HG02588 (cell line): Measurements from ENCODE around the gene CCDC27.
"Not testable (repeated sequence)": the region's sequence is repeated elsewhere in the genome, so short reads cannot be mapped to it uniquely, and the experiment has no call there.

ENCODE experiments used
- ATAC-seq: cut with Tn5 transposase; IDR thresholded peaks from one replicate; pipeline ENCODE4 v1.9.1; 2021; ENCODE audit warnings: mild to moderate bottlenecking, moderate library complexity; ENCODE audit not compliant: unreplicated experiment

CCDC27 gene

DNA sequence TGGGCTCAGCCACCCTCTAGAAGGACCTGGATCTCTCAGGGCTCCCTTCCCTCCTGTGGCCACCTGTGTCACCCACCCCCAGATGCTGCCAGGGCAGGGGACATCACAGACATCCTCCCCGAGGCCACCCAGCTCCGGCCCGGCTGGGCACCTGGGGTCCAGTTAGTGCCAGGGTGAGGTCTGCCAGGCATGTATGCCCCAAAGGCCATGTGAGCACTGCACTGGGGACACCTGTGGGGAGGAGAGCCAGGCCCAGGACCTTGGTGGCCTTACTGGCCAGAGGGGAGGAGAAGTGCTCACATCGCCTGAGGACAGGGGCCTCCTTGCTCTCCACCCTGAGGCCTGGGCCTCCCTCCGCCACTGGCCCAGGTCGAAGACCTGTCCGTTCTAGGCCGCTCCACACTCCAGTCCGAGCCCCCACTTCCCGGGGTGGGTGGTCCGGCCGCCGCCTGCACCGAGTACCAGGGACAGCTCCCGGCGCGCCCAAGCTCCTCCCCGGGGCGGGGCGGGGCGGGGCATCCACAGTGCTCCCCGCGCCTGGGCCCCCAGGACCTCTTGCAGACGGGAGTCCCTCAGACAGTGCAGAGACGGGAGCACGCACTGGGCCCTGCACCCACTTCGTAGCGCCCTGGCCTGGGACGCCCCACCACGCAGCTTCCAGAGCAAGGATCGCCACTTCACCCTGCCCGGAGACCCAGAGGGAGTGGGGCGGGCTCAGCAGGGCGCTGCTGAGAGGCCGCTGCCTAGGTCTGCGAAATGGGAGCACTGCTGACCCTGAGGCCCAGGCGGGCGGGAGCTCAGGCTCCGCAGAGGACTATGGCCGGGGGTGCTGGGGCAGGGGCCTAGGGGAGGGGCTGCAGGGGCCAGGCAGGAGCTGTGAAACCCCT is 34.3 kb upstream of the CCDC27 start:
- no peak for ATAC-seq

- no peak for ATAC-seq
Observed at GRCh38 chr1:3718764-3719163, 33.5 kb upstream of the CCDC27 start.

GRCh38 chr1:3721955-3722465 is 30.2 kb upstream of the CCDC27 start:
- no peak for ATAC-seq

- no peak for ATAC-seq
Observed at GRCh38 chr1:3722846-3723245, 29.4 kb upstream of the CCDC27 start.

- ATAC-seq: not testable (repeated sequence)
Observed at GRCh38 chr1:3724416-3725030, 27.7 kb upstream of the CCDC27 start.

DNA sequence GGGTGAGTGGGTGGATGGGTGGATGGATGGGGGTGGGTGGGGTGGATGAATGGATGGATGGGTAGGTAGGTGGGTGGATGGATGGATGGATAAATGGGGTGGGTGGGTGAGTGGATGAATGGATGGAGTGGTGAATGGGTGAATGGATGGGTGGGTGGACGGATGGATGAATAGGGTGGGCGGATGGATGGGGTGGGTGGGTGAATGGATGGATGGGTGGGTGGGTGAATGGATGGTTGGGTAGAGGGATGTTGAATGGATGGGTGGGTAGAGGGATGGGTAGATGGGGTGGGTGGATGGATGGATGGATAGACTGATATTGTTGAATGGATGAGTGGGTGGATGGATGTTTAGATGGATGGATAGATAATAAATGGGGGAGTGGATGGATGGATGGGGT is 26.9 kb upstream of the CCDC27 start:
- no peak for ATAC-seq

DNA sequence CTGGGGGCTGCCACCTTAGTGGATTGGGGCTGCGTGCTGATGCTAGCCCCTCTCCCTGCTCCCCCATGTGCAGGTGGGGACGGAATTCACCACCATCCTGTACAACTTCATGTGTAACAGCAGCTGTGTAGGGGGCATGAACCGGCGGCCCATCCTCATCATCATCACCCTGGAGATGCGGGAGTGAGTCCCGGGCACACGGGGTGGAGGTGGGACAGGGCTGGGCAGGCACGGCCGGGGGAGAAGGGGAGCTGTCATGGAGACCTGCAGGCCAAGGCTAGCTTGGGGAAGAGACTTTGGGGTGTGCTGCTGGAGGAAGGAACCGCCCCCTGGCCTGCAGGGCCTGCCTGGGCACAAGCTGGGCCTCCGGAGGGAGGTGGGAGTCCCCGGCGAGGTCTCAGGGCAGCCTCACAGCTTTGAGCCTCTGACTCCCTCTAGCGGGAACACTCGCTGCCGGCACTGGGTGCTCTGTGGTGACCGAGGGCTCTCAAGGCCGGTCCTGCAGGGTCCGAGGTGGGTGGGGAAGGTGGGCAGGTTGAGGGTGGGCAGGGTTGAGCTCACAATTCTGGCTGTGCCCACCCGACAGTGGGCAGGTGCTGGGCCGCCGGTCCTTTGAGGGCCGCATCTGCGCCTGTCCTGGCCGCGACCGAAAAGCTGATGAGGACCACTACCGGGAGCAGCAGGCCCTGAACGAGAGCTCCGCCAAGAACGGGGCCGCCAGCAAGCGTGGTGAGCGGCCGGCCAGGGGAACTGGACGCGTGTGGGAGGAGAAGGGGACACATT is 25.0 kb upstream of the CCDC27 start:
- no peak for ATAC-seq

DNA sequence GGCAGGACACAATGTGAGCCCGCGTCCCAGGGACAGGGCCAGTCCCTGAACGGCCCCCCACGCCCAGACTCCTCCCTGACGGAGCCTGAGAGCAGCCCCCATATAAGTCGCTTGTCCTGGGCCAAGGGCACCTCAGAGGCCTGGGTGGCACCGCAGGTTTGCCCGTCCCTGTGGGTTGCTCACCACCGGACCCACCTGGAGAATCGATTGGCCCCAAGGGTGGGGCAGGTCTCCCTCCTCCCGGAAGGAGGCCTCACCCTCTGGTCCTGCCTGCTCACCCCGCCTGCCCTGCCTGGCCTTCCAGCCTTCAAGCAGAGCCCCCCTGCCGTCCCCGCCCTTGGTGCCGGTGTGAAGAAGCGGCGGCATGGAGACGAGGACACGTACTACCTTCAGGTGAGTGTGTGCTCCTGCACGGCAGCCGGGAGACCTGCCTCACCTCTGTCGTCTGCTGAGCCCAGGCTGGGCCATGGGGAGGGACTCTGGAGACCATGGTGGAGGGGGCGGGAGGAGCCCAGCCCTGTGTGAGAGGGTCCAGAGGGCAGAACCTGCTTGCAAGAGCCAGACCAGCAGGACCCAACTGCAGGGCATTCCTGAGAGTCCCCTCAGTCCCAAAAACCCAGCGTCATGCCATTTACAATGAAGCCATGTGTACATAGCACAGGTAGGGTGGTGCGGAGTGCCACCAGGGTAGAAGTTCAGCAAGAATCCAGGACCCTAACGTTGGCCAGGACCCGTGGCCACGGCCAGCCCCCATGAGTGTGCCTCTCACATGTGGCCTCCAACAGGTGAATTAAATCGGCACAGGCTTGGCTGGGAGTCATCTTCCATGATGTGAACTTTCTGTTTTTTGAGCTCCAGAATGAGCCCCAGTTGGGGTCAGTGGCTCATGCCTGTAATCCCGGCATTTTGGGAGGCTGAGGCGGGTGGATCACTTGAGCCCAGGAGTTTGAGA is 24.1 kb upstream of the CCDC27 start:
- no peak for ATAC-seq

- no peak for ATAC-seq
Observed at GRCh38 chr1:3729594-3730542, 22.4 kb upstream of the CCDC27 start.

- no peak for ATAC-seq
Observed at GRCh38 chr1:3730543-3731247, 21.6 kb upstream of the CCDC27 start.

DNA sequence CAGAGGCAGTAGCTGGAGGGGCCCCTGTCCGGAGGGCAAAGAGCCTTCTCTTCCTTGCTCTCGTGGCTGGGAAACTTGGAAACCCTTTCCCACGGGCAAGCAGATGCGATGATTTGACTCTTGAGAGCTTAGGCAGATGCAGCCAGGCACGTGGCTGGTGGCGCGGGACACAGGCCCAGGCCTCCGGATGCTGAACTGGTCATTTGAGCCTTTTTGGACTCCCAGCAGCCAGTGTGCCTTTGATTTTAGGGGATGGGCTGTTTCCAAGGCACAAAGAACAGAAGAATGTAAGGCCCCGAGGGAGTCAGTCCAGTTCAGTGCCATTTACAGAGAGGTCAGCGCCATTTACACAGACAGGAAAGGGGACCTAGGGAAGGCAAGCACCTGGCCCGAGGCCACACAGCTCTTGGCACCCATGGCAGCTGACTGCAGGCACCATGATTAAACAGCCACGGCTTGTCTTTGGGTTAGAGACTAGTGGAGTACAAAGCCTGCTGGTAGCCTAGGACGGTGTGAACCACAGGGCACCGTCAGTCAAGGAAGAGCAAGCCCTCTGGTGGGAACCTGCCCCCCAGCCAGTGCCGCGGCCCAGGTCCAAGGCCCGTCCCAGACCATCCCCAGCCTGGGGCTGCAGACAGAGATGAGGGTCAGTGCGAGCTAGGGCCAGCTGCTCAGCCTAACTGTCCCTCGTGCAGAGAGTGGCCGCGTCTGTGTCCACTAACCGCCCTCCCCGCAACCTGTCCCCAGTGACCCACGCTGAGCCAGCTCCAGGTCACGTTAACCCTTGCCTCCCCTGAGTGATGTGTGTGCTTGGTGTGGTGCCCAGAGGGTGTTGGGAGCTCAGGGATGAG is 20.4 kb upstream of the CCDC27 start:
- no peak for ATAC-seq

DNA sequence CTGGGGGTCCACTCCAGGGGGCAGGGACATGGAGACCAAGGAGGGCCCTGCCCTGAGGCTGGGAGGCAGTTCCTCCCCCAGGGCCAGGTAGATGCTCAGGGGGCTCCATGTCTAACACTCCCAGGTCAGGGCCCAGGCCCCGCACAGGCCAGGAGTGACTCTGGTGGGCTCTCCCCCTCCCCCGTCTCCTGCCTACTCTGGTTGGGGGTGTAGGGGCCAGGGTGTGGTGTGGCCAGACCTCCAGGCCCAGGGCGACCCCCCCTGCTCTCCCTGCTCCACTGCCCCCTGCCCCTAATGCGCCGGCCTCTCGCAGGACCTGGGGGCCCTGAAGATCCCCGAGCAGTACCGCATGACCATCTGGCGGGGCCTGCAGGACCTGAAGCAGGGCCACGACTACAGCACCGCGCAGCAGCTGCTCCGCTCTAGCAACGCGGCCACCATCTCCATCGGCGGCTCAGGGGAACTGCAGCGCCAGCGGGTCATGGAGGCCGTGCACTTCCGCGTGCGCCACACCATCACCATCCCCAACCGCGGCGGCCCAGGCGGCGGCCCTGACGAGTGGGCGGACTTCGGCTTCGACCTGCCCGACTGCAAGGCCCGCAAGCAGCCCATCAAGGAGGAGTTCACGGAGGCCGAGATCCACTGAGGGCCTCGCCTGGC is 19.7 kb upstream of the CCDC27 start:
- ATAC-seq: no peak

DNA sequence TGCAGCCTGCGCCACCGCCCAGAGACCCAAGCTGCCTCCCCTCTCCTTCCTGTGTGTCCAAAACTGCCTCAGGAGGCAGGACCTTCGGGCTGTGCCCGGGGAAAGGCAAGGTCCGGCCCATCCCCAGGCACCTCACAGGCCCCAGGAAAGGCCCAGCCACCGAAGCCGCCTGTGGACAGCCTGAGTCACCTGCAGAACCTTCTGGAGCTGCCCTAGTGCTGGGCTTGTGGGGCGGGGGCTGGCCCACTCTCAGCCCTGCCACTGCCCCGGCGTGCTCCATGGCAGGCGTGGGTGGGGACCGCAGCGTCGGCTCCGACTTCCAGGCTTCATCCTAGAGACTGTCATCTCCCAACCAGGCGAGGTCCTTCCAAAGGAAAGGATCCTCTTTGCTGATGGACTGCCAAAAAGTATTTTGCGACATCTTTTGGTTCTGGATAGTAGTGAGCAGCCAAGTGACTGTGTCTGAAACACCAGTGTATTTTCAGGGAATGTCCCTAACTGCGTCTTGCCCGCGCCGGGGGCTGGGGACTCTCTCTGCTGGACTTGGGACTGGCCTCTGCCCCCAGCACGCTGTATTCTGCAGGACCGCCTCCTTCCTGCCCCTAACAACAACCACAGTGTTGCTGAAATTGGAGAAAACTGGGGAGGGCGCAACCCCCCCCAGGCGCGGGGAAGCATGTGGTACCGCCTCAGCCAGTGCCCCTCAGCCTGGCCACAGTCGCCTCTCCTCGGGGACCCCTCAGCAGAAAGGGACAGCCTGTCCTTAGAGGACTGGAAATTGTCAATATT is 19.0 kb upstream of the CCDC27 start:
- no peak for ATAC-seq

DNA sequence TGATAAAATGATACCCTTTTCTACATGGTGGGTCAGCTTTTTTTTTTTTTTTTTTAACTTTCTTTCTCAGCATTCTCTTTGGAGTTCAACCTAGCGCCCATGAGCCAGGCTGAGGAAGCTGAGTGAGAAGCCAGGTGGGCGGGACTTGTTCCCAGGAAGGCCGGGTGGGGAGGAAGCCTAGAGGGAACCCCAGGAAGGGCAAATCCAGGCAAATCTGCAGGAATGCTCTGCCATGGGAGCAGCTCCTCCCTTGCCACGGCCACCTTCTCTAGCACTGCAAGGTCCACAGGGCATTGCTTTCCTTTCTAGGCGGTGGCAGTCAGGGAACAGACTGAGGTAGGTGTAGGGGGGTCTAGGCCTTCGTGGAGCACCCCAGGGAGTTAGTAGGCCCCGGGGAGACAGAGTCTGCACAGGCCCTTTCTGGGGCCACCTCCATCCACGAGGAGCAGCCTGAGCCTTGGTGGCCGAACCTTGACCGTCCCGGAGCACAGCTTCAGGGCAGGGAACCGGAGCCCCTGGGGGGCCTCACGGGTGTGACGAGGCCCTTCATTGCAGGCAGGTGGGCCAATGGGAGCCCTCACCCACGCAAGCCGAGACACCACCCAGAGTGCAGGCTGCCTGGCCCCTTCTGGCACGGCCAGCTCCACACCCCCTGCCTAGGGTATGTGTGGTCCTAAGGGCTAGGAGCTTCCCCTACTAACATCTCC is 18.2 kb upstream of the CCDC27 start:
- no peak for ATAC-seq

DNA sequence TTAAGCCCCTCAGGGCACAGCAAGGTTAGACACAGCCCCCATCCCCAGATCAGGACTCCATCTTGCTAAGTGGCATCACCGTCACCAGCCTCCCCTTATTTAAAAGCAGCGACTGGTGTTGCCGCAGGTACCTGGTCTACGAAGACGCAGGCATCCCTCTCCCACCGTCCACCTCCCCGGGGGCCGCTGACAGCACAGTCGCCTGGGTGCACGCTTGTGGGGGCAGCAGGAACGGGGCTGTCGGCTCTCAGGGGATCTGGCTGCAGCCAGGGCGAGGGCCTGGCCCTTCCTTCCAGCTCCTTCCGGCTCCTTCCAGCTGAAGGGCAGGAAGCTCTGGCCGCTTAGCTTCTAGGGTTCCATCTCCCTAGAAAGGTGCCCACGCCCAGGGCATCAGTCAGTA is 17.6 kb upstream of the CCDC27 start:
- ATAC-seq: no peak
